Suprapubic skin (tissue), 4 donors: ENCODE results near the gene YES1. TPM values are rescaled to one million over a fixed set of nuclear protein-coding genes. Genes with fewer than 3 reads are reported as not detected.
"Not testable (repeated sequence)": the region's sequence is repeated elsewhere in the genome, so short reads cannot be mapped to it uniquely, and the experiment has no call there.

Source experiments
- DNase-seq, 2 donors: peaks; one replicate each; pipeline ENCODE4 v3.0.0-alpha.2; 2019; ENCODE audit warnings: low spot score in 2 of 2
- H3K27ac ChIP-seq: fragments of 200-600 bp; sonication (generic); one replicate; pipeline ENCODE4 v1.5.1; 2019
- H3K27me3 ChIP-seq: fragments of 200-600 bp; sonication (generic); one replicate; pipeline ENCODE4 v1.5.1; 2019
- H3K36me3 ChIP-seq: fragments of 200-600 bp; sonication (generic); one replicate; pipeline ENCODE4 v1.5.1; 2019
- H3K4me1 ChIP-seq: fragments of 200-600 bp; sonication (generic); one replicate; pipeline ENCODE4 v1.5.1; 2019
- H3K4me3 ChIP-seq: fragments of 200-600 bp; sonication (generic); one replicate; pipeline ENCODE4 v1.5.1; 2019; ENCODE audit warnings: mild to moderate bottlenecking
- H3K9me3 ChIP-seq: fragments of 200-600 bp; sonication (generic); one replicate; pipeline ENCODE4 v1.5.1; 2019
- CTCF ChIP-seq, 2 donors: fragments of 200-600 bp in 1 of 2; fragments of 450-650 bp in 1 of 2; sonication (generic) in 1 of 2; IDR thresholded peaks; one replicate each; pipeline ENCODE4 v1.5.1; 2016 to 2019; ENCODE audit warnings: antibody characterized with exemption in 2 of 2, mild to moderate bottlenecking in 1 of 2, moderate library complexity in 1 of 2
- EP300 ChIP-seq: sonication (generic); formaldehyde crosslinking; IDR thresholded peaks from one replicate; pipeline ENCODE4 v1.6.1; 2017; ENCODE audit warnings: antibody characterized with exemption
- POLR2A ChIP-seq, 2 donors: fragments of 450-650 bp; IDR thresholded peaks; one replicate each; pipeline ENCODE4 v1.6.1; 2017; ENCODE audit warnings: antibody characterized with exemption in 2 of 2, mild to moderate bottlenecking in 2 of 2, moderate library complexity in 2 of 2
- POLR2AphosphoS5 ChIP-seq, 3 donors: sonication (generic); formaldehyde crosslinking; IDR thresholded peaks; one replicate each; pipeline ENCODE4 v1.6.1; 2017; ENCODE audit warnings: antibody characterized with exemption in 3 of 3
- WGBS: methylation state at CpG from one replicate; pipeline ENCODE4 v1.1.5; 2018; 5-methylcytosine and 5-hydroxymethylcytosine counted together
- total RNA-seq, 4 donors: library from RNA; depleted of rRNA; stranded (reverse); fragments of >200 nt; gene quantifications; one replicate each; pipeline ENCODE4 v1.1.0, GENCODE V29; 2016

The YES1 gene
- total RNA-seq, 4 donors from 2014 or later: 98.6 to 102 (median 100) TPM

- peaks cover 5% of the 10 kb centered on the region for H3K4me1 ChIP-seq
- H3K27ac ChIP-seq: no peak overlapping the region
- no peaks in the 10 kb centered on the region for H3K36me3 ChIP-seq
- no peaks in the 10 kb centered on the region for H3K27me3 ChIP-seq
- no peak for DNase-seq
- no peak overlapping the region for H3K4me3 ChIP-seq
- TF ChIP-seq POLR2AphosphoS5 (IDR thresholded peaks at IDR 0.05): no peak
- TF ChIP-seq POLR2A (IDR thresholded peaks at IDR 0.05): no peak
- no peak for TF ChIP-seq CTCF (IDR thresholded peaks at IDR 0.05)
- no peak for TF ChIP-seq EP300
- no peaks in the 10 kb centered on the region for H3K9me3 ChIP-seq
These were observed 41.5 kb downstream of the YES1 start for GRCh38 chr18:770583-770961.

- 100% methylated on average over 1 of the region's 1 CpG for WGBS
- H3K27me3 ChIP-seq: no peaks in the 10 kb centered on the region
- no peak for DNase-seq
- no peaks in the 10 kb centered on the region for H3K9me3 ChIP-seq
- TF ChIP-seq EP300 (no peak), POLR2A (IDR thresholded peaks at IDR 0.05) (no peak), POLR2AphosphoS5 (IDR thresholded peaks at IDR 0.05) (no peak), CTCF (IDR thresholded peaks at IDR 0.05) (no peak)
- H3K4me3 ChIP-seq: no peak overlapping the region
- H3K27ac ChIP-seq: no peak overlapping the region
- peaks cover 5% of the 10 kb centered on the region for H3K4me1 ChIP-seq
- H3K36me3 ChIP-seq: no peaks in the 10 kb centered on the region
These were observed 44.1 kb downstream of the YES1 start for GRCh38 chr18:767961-768360.

GRCh38 chr18:767084-767882 is 44.8 kb downstream of the YES1 start:
- no peaks in the 10 kb centered on the region for H3K9me3 ChIP-seq
- TF ChIP-seq POLR2A (IDR thresholded peaks at IDR 0.05): no peak
- no peak for TF ChIP-seq POLR2AphosphoS5 (IDR thresholded peaks at IDR 0.05)
- TF ChIP-seq CTCF (IDR thresholded peaks at IDR 0.05): no peak
- no peak for TF ChIP-seq EP300
- DNase-seq: no peak
- 94% methylated on average over 12 of the region's 12 CpGs for WGBS
- H3K4me1 ChIP-seq: peaks cover 5% of the 10 kb centered on the region
- H3K4me3 ChIP-seq: no peak overlapping the region
- H3K27ac ChIP-seq: no peak overlapping the region
- no peaks in the 10 kb centered on the region for H3K36me3 ChIP-seq
- H3K27me3 ChIP-seq: no peaks in the 10 kb centered on the region

GRCh38 chr18:766550-766860 is 45.5 kb downstream of the YES1 start:
- Histone ChIP-seq H3K4me3 (no peak overlapping the region), H3K9me3 (no peaks in the 10 kb centered on the region), H3K36me3 (no peaks in the 10 kb centered on the region), H3K27ac (no peak overlapping the region), H3K4me1 (peaks cover 5% of the 10 kb centered on the region), H3K27me3 (no peaks in the 10 kb centered on the region)
- 67% methylated on average over 1 of the region's 1 CpG for WGBS
- DNase-seq: no peak
- no peak for TF ChIP-seq EP300
- no peak for TF ChIP-seq POLR2AphosphoS5 (IDR thresholded peaks at IDR 0.05)
- TF ChIP-seq CTCF (IDR thresholded peaks at IDR 0.05): no peak
- TF ChIP-seq POLR2A (IDR thresholded peaks at IDR 0.05): no peak

- Histone ChIP-seq H3K36me3 (no peaks in the 10 kb centered on the region), H3K27ac (no peak overlapping the region), H3K27me3 (no peaks in the 10 kb centered on the region), H3K9me3 (no peaks in the 10 kb centered on the region), H3K4me3 (no peak overlapping the region), H3K4me1 (peaks cover 5% of the 10 kb centered on the region)
- DNase-seq: no peak
- TF ChIP-seq POLR2A (IDR thresholded peaks at IDR 0.05) (no peak), POLR2AphosphoS5 (IDR thresholded peaks at IDR 0.05) (no peak), CTCF (IDR thresholded peaks at IDR 0.05) (no peak)
- 53% methylated on average over 7 of the region's 7 CpGs for WGBS
These were observed 46.1 kb downstream of the YES1 start for GRCh38 chr18:765764-766549.

GRCh38 chr18:759864-760263 is 52.2 kb downstream of the YES1 start:
- not testable (repeated sequence) for H3K4me1 ChIP-seq, H3K4me3 ChIP-seq, H3K27ac ChIP-seq, H3K27me3 ChIP-seq, DNase-seq, H3K36me3 ChIP-seq, H3K9me3 ChIP-seq
- 100% methylated on average over 4 of the region's 4 CpGs for WGBS
